ENCODE data around the gene C20orf204.
A peak's percentile ranks its signal among the peaks of the same experiment; 100 is the strongest.

Gene C20orf204

DNA sequence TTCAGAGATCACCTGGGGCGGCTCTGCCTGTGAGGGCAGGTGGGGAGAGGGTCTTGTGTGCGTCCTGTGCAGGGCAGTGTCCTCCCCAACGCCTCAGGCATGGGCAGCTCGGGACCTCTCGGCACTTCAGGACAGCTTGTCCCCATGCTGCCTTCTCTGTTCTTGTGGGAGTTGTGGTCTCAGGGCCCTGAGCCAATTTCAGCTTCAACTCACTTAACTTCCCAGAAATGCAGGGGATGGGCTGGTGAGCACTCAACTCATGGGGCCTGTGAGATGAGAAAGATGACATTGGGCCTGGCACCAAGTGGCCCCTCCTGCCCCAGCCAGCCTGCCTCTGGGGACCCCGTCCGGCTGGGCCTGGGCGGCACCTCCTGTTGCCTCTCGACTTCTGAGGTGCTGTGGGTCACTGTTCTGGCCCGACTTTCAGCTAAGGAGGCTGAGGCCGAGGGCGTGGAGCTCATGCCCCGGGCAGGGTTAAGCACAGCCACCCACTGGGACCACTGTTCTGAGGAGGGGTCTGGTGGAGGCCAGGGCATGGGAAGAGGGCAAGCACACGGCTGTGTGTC is 36.6 kb downstream of the C20orf204 start:
- DNase-seq, result no peak

DNA sequence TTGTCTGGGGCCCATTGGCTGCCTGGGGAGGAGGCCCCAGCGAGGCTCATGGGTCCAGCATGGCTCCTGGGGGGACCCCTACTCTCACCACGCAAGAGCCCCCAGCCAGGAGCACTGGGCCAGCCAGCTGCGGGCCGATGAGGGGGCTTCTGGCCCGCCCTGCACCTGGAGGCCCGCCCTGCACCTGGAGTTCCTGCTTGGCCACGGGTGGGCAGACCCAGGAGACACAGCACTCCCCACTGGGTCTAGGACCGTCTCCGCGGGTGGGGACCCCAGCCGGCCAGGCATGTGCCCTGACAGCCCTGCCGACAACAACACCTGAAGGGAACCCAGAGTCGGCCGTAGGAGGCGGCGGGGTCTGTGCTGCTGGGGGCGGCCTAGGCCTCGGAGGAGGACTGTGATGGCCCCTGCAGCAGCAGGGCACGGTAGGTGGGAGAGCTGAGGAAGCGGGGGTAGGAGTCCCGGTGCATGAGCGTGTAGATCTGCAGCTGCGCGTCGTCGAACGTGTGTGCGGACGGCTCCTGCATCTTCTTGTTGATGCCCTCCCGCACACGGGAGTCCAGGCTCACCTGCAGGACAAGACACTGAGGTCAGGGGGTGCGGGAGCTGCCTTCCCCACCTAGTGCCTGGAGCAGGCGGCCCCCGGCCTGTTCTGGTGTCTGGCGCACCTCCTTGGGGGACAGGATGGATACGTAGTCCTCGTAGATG is 37.6 kb downstream of the C20orf204 start:
- no peak for DNase-seq

DNA sequence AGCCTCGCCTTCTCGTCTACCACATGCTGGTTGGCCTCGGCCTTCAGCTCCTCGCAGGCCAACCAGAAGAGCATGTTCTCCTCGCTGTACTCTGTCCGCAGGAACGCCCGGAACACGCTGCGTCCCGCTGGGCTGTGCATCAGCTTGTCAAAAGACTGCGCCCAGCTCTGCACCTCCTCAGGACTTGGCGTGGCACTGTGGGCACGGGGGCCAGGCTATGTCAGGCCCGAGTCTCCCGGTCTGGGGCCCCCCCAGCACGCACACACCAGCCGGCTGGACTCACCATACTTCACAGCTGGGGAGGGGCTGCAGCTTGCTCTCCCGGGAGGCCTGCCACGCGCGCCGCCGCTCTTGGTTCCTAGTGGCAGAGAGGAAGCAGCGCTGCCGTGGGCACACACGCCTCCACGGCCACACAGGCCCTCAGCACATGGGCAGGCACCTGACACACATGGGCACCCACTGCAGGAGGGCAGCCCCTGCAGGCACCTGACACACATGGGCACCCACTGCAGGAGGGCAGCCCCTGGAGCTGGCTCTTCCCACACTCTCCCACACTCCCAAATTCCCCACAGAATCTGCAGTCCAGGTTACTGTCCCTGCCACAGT is 38.3 kb downstream of the C20orf204 start:
- DNase-seq, result no peak

DNA sequence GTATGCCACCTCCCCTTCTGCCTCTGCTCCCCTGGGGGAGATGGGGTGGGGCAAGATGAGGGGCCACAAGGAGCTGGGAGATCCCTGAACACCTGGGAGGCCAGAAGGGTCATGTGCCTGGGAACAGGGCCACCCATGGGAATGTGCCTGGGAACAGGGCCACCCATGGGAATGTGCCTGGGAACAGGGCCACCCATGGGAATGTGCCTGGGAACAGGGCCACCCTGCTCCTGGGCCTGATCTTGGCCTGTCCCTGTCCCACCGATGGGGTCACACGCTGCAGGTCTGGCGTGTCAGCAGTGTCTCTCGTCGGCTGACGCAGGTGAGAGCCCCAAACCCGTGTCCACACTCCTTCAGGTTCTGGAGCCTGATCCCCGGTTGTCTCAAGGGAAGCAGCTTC is 39.0 kb downstream of the C20orf204 start:
- DNase-seq, result no peak

DNA sequence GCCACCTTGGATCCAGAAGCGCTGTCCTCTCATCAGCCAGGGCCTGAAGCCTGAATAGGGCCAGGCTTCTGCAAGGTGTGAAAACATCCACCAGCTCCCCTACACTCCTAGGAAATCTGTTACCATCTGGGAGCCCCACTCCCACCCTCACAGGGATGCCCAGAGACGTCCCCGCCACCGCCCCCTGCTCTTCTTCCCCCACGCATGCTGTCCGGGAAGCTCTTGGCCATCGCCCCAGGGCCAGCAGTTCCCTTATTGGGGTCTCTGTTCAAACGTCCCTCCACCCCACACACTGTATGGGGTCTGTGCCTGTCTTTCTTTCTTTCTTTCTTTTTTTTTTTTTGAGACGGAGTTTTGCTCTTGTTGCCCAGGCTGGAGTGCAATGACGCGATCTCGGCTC is 39.6 kb downstream of the C20orf204 start:
- no peak for DNase-seq

DNA sequence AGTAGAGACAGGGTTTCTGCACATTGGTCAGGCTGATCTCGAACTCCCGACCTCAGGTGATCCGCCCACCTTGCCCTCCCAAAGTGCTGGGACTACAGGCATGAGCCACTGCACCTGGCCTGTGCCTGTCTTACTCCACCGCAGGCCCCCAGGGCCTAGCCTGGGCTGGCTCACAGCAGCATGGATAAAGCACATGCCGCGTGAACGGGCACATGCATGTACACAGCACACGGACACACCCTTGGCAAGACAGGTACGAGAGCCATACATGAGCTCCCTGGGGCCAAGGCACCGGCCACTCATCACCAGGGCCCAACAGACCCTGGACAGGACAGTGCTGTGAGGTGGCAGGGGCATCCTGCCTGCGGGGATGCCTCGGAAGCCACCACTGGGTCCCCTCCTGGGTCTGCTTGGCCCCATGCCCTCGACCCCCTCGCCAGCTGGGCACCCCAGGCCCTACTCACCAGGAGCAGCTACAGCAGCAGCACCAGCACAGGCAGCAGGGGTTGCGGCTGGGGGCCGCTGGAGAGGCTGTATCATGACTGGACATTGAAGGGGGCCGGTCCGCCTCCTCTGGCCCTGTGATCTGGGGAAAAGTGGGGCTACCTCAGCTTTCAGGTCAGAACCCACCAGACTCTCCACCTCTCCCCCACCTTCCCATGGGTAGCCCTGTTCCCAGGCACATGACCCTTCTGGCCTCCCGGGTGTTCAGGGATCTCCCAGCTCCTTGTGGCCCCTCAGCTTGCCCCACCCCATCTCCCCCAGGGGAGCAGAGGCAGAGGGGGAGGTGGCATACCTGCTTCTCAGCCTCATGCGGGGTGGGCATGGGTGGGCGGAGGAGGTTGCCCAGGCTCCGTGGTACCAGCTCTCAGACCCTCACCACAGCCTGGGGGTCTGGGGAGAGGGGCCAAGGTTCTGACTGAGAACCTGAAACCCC is 40.3 kb downstream of the C20orf204 start:
- DNase-seq, result no peak

DNA sequence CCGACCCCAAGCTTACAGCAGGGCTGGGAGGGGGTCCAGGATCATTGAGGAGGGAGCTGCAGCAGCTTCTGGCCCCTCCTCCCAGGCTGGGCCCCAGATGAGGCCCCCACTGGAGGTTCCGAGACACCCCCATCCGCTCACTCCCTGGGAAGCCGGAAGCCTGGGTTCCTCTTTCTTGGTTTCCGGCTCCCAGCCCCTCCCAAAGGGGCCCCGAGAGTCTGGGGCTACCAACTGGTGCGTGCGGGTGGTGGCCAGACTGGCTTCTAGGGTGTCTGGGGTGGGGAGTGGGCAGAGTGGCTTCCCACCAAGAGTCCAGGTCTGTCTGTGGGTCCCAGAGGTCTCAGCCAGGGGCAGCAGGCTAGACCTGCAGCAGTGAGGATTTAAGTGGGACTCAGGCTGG is 41.1 kb downstream of the C20orf204 start:
- peak; percentile 76 for DNase-seq

DNA sequence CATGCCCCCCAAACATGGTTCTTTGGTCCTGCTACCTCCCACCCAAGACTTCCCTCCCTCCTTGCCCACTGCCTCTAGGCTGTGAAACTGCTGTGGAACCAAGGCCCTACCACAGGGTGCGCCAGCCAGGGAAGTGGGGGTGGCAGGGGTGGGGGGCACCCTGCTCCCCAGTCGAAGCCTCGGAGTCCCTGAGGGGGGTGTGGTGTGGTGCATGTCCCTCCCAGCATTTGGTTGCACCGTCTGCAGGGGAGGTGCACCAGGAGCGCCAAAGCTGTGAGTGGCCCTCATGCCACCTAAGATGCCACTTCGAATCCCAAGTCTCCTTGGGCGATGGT is 41.5 kb downstream of the C20orf204 start:
- DNase-seq, result no peak

DNA sequence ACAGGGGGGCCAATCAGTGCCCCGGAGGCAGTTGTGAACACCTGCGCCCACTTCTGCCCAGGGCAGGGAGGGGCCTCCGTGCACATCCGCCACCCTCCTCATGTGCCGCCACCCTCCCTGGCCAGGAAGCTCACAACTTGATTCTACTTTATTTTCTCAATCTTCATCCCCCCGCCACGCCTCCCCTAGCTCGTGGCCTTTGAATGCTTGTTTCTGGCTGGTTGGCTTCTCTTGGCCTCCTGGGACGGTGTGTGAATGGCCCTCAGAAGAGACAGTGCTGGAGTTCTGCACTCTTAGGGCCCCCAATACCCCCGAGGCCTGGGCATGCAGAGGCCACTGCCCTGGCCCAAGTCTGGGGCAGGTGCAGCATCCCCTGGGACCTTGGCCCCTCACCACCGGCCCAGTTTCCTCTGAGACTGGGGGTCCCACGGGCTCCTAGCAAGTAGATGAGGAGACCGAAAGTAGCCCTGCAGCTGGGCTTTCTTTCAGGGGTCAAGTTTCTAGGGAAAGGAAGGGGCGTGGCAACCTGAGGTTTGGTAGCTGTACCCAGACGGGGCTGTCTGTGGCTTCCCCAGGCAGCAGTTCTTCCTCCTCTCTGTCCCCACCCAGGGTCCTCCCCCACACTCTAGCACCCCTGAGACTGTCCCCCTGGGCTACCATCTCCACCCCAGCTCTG is 42.0 kb downstream of the C20orf204 start:
- DNase-seq, result peak; percentile 78

DNA sequence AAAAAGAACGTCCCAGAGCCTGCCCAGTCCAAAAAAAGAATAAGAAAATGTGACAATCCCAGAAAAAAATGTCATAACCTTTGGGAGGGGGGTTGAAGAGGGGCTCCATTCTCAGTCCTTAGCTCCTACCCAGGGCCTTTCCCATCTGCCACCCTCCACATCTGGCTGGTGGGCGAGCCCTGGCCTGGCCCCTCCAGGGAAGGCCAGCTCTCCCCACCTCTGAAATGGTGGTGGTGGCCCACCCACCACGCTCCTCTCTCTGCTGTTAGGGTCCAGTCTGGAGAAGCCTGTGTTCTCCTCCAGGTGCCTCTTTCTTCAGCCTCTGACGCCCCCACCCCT is 42.9 kb downstream of the C20orf204 start:
- DNase-seq, result no peak

DNA sequence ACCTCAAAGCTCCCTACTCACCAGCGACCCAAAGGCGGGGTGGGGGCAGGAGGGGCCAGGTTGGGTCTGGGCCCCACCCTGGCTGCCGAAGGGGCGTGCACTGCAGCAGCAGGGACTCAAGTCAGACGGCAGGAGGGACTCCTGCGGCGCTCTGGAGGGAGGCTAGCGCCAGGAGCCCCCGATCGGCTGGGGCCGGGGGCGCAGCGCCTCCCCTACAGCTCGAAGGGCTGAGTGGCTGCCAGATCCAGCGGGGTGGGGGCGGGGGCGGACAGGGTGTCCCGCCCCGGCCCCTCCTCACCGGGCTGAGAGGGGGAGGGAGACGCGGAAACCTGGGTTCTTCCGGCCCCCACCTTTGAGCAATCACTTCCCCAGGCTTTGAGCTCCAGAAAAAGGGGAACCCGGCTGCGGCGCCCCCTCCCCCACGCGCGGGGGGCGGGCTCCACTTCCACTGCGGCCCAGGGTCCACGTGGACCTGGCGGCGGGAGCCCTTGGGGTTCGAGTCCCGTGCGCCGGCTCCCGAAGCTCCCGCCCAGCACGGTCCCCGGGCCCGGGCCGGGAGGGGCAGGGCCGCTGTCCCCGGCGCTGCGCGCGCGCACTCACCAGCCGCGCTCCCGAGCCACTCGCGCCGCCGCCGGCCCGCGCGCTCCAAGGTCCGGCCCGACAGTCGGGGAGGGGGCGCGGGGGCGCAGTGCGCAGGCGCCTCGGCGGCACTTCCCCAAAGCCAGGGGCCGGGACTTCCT is 43.5 kb downstream of the C20orf204 start, which contains the start of gene RGS19:
TSS of gene RGS19 (minus strand) at position 246 of the 740 bp plus-strand sequence. CDS start 2,632 bp downstream, outside the sequence.
- DNase-seq, result peak; percentile 85

DNA sequence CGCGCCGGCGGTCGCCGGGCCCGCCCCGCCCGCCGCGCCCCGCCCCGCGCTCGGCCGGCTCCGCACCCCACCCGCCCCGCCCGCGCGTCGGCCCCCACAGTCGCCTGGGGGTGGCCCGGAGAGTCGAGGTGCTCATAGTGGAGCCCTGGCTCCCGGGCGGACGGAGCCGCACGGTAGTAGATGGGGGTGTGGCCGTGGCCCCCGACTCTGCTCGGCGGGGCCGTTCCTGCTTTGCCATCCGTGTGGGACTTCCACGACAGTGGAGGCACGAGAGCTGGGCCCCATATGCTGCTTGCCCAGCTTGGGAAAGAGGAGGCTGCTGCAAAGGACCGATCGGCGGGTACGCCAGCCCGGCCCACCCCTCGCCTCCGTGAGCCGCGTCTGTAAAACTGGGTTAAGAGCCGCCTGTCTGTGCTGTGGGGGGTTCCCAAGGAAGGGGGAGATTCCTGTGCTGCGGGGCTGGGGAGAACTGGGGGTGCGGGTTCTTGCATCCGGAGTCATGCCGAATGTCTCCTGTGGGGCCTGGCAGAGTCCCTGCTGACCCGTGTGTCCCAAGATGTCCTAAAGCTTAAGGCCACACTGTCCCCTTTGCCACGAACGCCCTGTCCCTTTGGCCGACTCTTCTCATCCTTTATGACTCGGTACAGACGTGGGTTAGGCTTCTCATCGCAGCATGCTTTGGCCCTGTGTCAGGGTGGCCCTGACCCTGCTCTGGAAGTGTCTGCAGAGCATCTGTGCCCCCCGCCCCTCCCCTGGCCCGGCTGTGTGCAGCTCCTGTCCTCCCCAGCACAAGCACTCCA is 44.2 kb downstream of the C20orf204 start, which contains the start of gene OPRL1:
TSS of gene OPRL1 (plus strand) at position 70 of the 800 bp plus-strand sequence. CDS start 12,639 bp downstream, outside the sequence.
- no peak for DNase-seq

DNA sequence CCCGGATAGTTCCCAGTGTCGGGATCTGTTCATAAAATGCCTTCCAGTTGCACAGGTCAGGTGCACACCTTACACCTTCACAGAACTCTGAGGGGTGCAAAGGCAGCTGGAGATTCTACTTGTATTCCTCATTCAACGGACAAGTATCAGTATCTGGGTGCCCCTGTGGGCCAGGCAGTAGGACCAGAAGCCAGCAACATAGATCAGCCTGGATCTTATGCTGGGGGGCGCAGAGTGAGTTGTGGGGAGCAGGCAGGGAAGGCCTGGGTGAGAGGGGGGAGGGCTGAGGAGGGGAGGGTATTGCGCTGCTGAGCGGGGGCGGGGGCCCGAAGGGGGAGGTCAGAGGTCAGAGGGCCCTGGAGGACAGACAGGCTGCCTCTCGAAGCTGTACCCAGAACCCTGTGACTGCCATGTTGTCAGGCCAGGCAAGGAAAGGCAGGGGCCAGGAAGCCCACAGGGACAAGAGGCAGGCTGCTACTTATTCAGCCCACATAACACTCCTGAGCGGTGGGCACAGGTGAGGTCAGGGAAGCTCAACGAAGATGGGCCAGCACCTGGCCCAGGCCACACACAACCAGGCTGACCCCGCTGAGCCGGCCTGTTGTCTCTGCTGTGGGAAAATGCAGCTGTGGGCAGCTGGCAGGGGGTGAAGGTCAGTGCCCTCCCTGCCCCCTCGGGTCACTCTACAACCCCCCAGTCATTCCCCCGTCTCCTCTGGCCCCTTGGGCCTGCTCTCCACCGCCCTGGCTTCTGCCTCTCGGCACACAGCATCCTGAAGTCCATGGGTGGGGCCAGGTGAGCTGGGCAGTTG is 45.0 kb downstream of the C20orf204 start:
- DNase-seq, result no peak

DNA sequence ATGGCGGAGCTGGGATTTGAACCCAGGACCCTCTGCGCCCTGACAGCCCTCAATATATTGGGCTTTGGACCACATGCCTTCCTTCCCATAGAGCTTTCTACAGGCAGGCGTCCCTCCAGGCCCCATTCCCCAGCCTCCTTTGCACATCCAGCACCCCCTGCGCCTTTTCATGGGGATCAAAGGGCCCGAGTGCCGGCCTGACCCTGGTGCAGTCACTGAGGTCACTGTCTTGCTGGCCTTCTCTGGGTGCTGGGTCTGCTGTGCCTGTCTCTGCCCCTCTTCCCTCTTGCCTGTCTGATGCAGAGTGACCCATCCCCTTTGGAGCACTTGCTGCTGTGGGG is 45.6 kb downstream of the C20orf204 start:
- DNase-seq, result no peak

DNA sequence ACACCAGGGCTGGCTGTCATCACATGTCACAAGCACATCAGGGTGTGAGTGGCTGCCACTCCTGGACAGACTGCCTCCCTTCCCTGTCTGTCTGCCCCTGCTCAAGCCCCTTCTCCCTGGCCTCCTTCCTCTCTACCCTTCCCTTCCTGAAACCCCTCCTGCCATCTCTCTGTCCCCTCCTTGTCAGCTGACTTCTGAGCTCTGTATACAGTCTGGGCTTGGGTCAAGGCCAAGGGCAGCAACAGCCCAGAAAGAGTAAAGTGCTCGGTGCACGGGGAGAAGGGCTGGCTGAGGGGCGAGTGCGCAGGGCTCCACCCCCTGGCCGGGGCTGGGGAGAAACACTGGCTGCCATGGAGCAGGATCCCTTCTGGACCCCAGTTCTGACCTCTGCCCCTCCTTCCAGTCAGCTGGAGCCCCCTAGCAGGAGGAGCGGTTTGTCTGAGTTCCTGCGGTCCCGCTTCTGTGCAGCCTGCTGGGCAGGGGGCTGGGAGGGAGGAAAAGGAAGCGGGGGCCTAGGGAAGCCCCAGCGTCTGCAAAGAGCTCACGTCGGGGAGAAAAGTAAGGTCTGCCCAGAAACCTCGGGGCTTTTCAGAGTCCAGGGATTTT is 46.2 kb downstream of the C20orf204 start:
- no peak for DNase-seq

DNA sequence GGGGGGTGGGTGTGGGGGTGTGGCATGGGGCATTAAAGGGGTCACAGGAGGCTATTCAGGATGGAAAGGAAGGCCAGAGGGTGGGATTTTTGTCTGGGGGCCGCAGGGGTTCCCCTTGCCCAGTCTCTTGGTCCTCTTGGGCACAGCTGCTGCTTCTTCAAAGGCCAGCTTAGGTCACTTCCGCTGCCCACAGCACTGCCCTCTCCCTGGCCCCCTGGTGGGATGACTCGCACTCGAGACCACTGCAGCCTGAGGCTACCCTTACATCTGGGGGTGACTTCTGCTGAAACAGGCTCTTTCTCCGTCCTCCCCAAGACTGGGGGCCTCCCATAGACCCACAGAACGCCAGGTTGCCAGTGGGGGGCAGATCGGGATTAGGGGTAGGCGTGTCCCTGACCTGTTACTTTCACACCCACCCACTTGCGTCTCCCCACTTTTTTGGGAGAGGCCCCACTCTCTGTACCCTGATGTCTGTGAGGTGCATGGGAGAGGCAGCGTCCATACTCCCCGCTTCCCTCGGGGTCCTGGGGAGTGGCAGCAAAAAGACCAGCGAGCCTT is 46.9 kb downstream of the C20orf204 start:
- no peak for DNase-seq

DNA sequence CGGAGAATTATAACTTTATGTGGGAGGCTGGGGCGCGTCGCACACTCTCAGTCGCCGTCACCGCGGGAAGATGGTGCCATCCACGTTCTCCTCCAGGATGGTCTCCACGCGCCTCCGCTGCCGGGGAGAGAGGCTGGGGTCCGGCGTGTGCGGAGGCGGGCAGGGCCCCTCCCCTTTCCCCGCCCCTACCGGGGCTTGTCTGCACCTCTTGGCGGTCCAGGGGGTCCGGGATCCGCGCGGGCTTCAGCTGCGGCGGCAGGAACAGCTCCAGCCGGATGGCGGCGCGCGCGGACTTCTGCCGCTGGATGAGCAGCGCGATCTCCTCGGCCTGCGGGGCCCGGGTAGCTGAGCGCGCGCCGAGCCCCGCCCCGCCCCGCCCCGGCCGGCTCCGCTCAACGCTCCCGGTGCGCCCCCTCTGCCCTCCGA is 47.4 kb downstream of the C20orf204 start:
- peak; percentile 79 for DNase-seq

DNA sequence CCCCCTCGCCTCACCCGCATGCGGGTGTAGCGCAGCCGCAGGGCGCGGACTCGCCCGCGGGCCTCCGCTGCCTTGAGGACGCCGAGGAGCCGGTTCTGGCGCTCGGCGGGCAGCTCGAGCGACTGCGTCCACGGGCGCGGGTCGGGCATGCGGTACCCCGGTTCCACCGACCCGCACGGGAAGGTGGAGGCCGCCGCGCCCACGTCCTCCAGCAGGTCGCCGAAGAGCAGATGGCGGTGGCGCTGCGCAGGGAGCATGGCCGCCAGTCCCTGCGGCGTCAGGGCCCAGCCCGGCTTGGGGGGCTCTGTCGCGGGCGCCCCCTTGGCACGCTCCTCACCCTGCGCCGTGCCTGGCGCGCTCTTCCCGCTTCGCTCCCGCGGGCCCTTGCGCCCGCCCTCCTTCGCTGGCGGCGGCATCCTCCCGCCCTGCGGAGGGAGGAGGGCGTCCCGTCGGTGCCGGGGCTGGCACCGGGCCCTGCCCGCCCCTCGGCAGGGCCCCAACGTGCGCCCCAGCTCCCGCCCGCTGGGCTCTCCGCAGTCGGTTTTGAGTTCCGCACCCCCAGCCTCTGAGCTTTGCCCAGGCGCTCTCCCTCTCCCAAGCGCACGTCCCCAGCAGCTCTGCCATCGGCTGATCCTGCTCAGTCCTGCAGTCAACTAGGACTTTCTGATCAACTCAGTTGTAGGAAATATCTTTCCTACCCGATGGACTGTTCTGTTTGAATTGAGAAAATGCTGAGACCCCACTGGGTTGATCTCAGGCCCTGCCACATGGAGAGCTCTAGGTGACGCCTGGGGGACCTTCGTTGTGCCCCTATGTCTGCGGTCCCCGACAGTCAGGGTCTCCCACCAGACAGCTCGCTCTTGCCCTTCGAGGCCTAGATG is 48.1 kb downstream of the C20orf204 start, which contains the start of gene LKAAEAR1:
TSS of gene LKAAEAR1 (minus strand) at position 595 of the 881 bp plus-strand sequence. CDS start at position 416, 179 bp downstream.
- DNase-seq, result no peak

Data from activated CD4-positive, alpha-beta T cell treated with anti-CD3 and anti-CD28 coated beads, Interleukin-2, Interleukin-6, amounts not matched to agents 100 ng/mL and 50 ng/mL, durations not matched to agents 16 hours and 8 hours (primary cell).